ENCODE measurements around the gene CNTNAP2. TPM values are rescaled to one million over a fixed set of nuclear protein-coding genes. Genes with fewer than 3 reads are reported as not detected.

Gene CNTNAP2
- total RNA-seq, 2 experiments from 2014 or later: not detected

GRCh38 chr7:147170341-147171012 is 1053.9 kb downstream of the CNTNAP2 start:
- peaks cover 2% of the 10 kb centered on the region for H3K9me3 Mint-ChIP-seq
- TF ChIP-seq, protein P1, sequence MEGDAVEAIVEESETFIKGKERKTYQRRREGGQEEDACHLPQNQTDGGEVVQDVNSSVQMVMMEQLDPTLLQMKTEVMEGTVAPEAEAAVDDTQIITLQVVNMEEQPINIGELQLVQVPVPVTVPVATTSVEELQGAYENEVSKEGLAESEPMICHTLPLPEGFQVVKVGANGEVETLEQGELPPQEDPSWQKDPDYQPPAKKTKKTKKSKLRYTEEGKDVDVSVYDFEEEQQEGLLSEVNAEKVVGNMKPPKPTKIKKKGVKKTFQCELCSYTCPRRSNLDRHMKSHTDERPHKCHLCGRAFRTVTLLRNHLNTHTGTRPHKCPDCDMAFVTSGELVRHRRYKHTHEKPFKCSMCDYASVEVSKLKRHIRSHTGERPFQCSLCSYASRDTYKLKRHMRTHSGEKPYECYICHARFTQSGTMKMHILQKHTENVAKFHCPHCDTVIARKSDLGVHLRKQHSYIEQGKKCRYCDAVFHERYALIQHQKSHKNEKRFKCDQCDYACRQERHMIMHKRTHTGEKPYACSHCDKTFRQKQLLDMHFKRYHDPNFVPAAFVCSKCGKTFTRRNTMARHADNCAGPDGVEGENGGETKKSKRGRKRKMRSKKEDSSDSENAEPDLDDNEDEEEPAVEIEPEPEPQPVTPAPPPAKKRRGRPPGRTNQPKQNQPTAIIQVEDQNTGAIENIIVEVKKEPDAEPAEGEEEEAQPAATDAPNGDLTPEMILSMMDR (IDR thresholded peaks at IDR 0.05): no peak
- H3K4me3 Mint-ChIP-seq: no peak overlapping the region
- no peak for DNase-seq
- H3K27me3 Mint-ChIP-seq: no peaks in the 10 kb centered on the region
- no peak for ATAC-seq (ENCODE audit: poor library complexity)
- peaks cover 0 to 11% of the 10 kb centered on the region in 2 experiments for H3K9me3 ChIP-seq (ENCODE audit: control insufficient read depth in 1 of 2, insufficient read depth in 1 of 2, low read length in 2 of 2)
- POLR2A ChIA-PET: no interaction called here
- intact Hi-C loops (cut with DNase I, micrococcal nuclease): no loop called here
- no peaks in the 10 kb centered on the region for H3K36me3 ChIP-seq (ENCODE audit: insufficient read depth, low read length)
- no peaks in the 10 kb centered on the region for H3K4me1 ChIP-seq (ENCODE audit: insufficient read depth, low read length)
- CTCF ChIA-PET: no interaction called here
- H3K36me3 Mint-ChIP-seq (ENCODE audit: low read depth): no peaks in the 10 kb centered on the region
- H3K27me3 ChIP-seq (ENCODE audit: control insufficient read depth in 1 of 2, insufficient read depth in 2 of 2, low read length in 2 of 2): no peaks in the 10 kb centered on the region
- H3K27ac Mint-ChIP-seq: no peak overlapping the region
- H3K4me1 Mint-ChIP-seq (ENCODE audit: low read depth): no peaks in the 10 kb centered on the region
- H3K4me3 ChIP-seq (ENCODE audit: low read length): no peak overlapping the region
- H3K27ac ChIP-seq (ENCODE audit: low read depth in 1 of 2, low read length in 2 of 2): no peak overlapping the region

DNA sequence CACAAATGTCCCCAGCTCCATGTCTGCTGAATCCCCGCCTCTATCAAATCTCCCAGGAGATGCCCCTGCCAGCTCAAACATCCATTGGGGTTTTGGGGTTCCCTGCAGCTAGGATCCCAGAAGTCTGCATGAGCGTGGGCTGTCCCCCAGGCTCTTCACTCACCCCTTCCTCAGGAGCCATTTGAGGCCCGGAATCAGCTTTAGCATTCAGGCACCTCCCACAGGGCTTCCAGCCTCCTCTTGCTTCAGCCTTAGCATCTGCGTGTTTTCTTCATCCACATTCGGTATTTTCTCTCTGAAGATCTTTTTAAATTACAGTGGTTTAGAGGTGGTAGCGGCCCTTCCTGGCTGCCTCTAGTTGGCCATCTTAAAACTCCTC is 1054.4 kb downstream of the CNTNAP2 start:
- H3K9me3 Mint-ChIP-seq: peaks cover 2% of the 10 kb centered on the region
- CTCF ChIA-PET: no interaction called here
- H3K4me3 Mint-ChIP-seq: no peak overlapping the region
- H3K27ac ChIP-seq (ENCODE audit: low read depth in 1 of 2, low read length in 2 of 2): no peak overlapping the region
- no peaks in the 10 kb centered on the region for H3K27me3 Mint-ChIP-seq
- ATAC-seq (ENCODE audit: poor library complexity) (no peak), DNase-seq (no peak)
- H3K27ac Mint-ChIP-seq: no peak overlapping the region
- TF ChIP-seq, protein P1 (IDR thresholded peaks at IDR 0.05): no peak
- no peaks in the 10 kb centered on the region for H3K36me3 ChIP-seq (ENCODE audit: insufficient read depth, low read length)
- no peaks in the 10 kb centered on the region for H3K4me1 ChIP-seq (ENCODE audit: insufficient read depth, low read length)
- no peaks in the 10 kb centered on the region for H3K36me3 Mint-ChIP-seq (ENCODE audit: low read depth)
- peaks cover 0 to 11% of the 10 kb centered on the region in 2 experiments for H3K9me3 ChIP-seq (ENCODE audit: control insufficient read depth in 1 of 2, insufficient read depth in 1 of 2, low read length in 2 of 2)
- POLR2A ChIA-PET: no interaction called here
- no peaks in the 10 kb centered on the region for H3K27me3 ChIP-seq (ENCODE audit: control insufficient read depth in 1 of 2, insufficient read depth in 2 of 2, low read length in 2 of 2)
- intact Hi-C loops (cut with DNase I, micrococcal nuclease): no loop called here
- no peak overlapping the region for H3K4me3 ChIP-seq (ENCODE audit: low read length)
- H3K4me1 Mint-ChIP-seq (ENCODE audit: low read depth): no peaks in the 10 kb centered on the region

DNA sequence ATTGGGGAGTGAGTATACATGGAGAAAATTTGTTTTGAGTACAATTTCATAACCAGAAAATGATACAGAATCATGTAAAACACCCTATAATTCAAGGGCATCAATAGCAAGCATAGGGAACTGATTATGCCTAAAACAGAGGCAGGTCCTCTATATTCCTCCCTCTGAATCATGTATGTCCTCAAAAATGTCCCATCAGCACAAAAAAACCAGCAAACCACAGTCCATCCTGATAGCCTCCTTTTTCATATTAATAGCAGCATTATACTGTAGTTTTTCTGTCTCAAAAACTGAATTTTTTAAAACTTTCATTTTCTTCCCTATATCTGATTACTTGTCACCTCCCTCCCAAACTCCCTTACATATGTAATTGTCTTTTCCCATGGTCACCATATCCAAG is 1057.3 kb downstream of the CNTNAP2 start:
- Histone ChIP-seq H3K36me3 (ENCODE audit: insufficient read depth, low read length) (no peaks in the 10 kb centered on the region), H3K9me3 (ENCODE audit: control insufficient read depth in 1 of 2, insufficient read depth in 1 of 2, low read length in 2 of 2) (peaks cover 0 to 11% of the 10 kb centered on the region in 2 experiments), H3K4me3 (ENCODE audit: low read length) (no peak overlapping the region), H3K27ac (ENCODE audit: low read depth in 1 of 2, low read length in 2 of 2) (no peak overlapping the region), H3K4me1 (ENCODE audit: insufficient read depth, low read length) (no peaks in the 10 kb centered on the region), H3K27me3 (ENCODE audit: control insufficient read depth in 1 of 2, insufficient read depth in 2 of 2, low read length in 2 of 2) (no peaks in the 10 kb centered on the region)
- H3K9me3 Mint-ChIP-seq: peaks cover 2% of the 10 kb centered on the region
- no peak for ATAC-seq (ENCODE audit: poor library complexity)
- TF ChIP-seq, protein P1 (IDR thresholded peaks at IDR 0.05): no peak
- no peak overlapping the region for H3K4me3 Mint-ChIP-seq
- no peaks in the 10 kb centered on the region for H3K27me3 Mint-ChIP-seq
- no peaks in the 10 kb centered on the region for H3K4me1 Mint-ChIP-seq (ENCODE audit: low read depth)
- ChIA-PET POLR2A (no interaction called here), CTCF (no interaction called here)
- no peaks in the 10 kb centered on the region for H3K36me3 Mint-ChIP-seq (ENCODE audit: low read depth)
- DNase-seq: no peak
- H3K27ac Mint-ChIP-seq: no peak overlapping the region
- intact Hi-C loops (cut with DNase I, micrococcal nuclease): no loop called here

Data from CD4-positive, alpha-beta T cell (primary cell).